ENCODE measurements around the gene PLXNA1. TPM values are rescaled to one million over a fixed set of nuclear protein-coding genes. Genes with fewer than 3 reads are reported as not detected.

Gene PLXNA1
- total RNA-seq, 1 donor from 2014 or later = 209 TPM

Other genes with a start within 250 kb of the PLXNA1 start
- gene PRR23E, start 210.0 kb downstream of the PLXNA1 start, total RNA-seq = not detected in 2 replicates